MCF 10A (cell line): ENCODE data around the gene PRPS1. TPM values are rescaled to one million over a fixed set of nuclear protein-coding genes. Genes with fewer than 3 reads are reported as not detected.

Source experiments
- BruUV-seq: library from RNA; stranded (reverse); fragments of 400-500 nt; replicated peaks from 2 replicates; lab custom pipeline; 2021; lab: Mats Ljungman, UMichigan
- CTCF ChIA-PET: fragments of 300-600 bp; sonication (Branson Sonifier 250); formaldehyde crosslinking; extraction: SDS; loops from one replicate; lab custom pipeline; 2021; ENCODE audit warnings: antibody characterized with exemption, inconsistent platforms; lab: Yijun Ruan, JAX
- POLR2A ChIA-PET: fragments of 300-600, 350-650 bp; sonication (Branson Sonifier 250); formaldehyde crosslinking; extraction: SDS; loops from one replicate; lab custom pipeline; 2020; ENCODE audit warnings: antibody characterized with exemption, inconsistent platforms; lab: Yijun Ruan, JAX
- DNase-seq: peaks from one replicate; pipeline ENCODE4 v3.0.0-alpha.2; 2018; ENCODE audit not compliant: unreplicated experiment
- H3K27ac Mint-ChIP-seq: one replicate; pipeline ENCODE4 v1.8.0; 2022; ENCODE audit warnings: mild to moderate bottlenecking, low read depth, mixed read lengths; ENCODE audit not compliant: unreplicated experiment
- H3K27me3 Mint-ChIP-seq: one replicate; pipeline ENCODE4 v1.8.0; 2022; ENCODE audit warnings: mixed read lengths; ENCODE audit not compliant: insufficient read depth, unreplicated experiment
- H3K36me3 Mint-ChIP-seq: one replicate; pipeline ENCODE4 v1.8.0; 2022; ENCODE audit warnings: mild to moderate bottlenecking, moderate library complexity, mixed read lengths; ENCODE audit not compliant: insufficient read depth, unreplicated experiment
- H3K4me1 Mint-ChIP-seq: one replicate; pipeline ENCODE4 v1.8.0; 2022; ENCODE audit warnings: mixed read lengths; ENCODE audit not compliant: insufficient read depth, unreplicated experiment
- H3K4me3 Mint-ChIP-seq: one replicate; pipeline ENCODE4 v1.8.0; 2022; ENCODE audit warnings: mild to moderate bottlenecking, moderate library complexity, mixed read lengths; ENCODE audit not compliant: unreplicated experiment
- H3K9me3 Mint-ChIP-seq: one replicate; pipeline ENCODE4 v1.8.0; 2022; ENCODE audit warnings: mixed read lengths; ENCODE audit not compliant: unreplicated experiment
- CTCF ChIP-seq: fragments of 200-600 bp; IDR thresholded peaks from one replicate; pipeline ENCODE4 v1.8.0; 2022; ENCODE audit warnings: antibody characterized with exemption, mild to moderate bottlenecking; ENCODE audit not compliant: unreplicated experiment
- intact Hi-C: fragments of 100-400 bp; cut with micrococcal nuclease; formaldehyde crosslinking; loops from 2 replicates; pipeline ENCODE4 v1.14.1; 2022
- total RNA-seq: library from RNA; stranded (reverse); gene quantifications from 2 replicates; pipeline ENCODE4 v1.2.3, GENCODE V29; 2022

PRPS1 gene
- total RNA-seq, 1 experiment from 2014 or later, result 27.9 TPM

GRCh38 chrX:107654872-107655761 is 26.8 kb downstream of the PRPS1 start:
- DNase-seq, result peak; percentile 84
- no peaks in the 10 kb centered on the region for H3K9me3 Mint-ChIP-seq
- peak overlapping the region; percentile 45 for H3K4me3 Mint-ChIP-seq
- CTCF ChIA-PET, result interaction anchor here (0.6 to 11.1 kb wide), 16 partner anchors 11 to 747 kb away, joined by 3 to 139 read pairs (median 3); partner anchors contain the start of genes NCBP2L and TSC22D3
- peaks cover 44% of the 10 kb centered on the region for H3K27me3 Mint-ChIP-seq
- BruUV-seq, result no TSS peak
- POLR2A ChIA-PET, result interaction anchor here (0.6 to 4.7 kb wide), 18 partner anchors 14 to 655 kb away, joined by 3 to 47 read pairs (median 4); partner anchors contain the start of genes NCBP2L, PRPS1 and RBM41
- H3K27ac Mint-ChIP-seq, result peak overlapping the region; percentile 89
- TF ChIP-seq CTCF, result peak; percentile 66
- intact Hi-C loops, result loop anchor here (1.0 to 10.0 kb wide), 5 partner anchors 27 to 630 kb away; partner anchors contain the start of genes NCBP2L and PRPS1
- H3K4me1 Mint-ChIP-seq, result peaks cover 15% of the 10 kb centered on the region
- H3K36me3 Mint-ChIP-seq, result peaks cover 44% of the 10 kb centered on the region

DNA sequence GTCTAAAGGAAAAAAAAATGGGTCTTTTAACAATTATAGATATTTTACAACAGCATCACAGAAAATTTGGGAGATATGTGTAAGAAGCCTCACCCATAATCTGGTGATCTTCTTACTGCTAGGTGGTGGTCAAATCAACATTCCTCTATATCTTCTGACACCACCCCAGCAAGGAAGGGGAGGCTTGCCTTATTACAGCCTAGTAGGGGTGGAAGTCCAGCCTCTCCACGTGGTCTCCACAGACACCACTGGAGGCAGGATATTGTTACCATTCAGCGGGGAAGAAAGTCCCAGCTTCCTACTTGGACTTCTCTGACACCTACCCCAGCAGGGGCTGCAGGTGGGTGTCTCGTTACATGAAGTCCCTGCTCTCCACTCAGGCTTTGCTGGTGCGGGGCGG is 28.7 kb downstream of the PRPS1 start:
- Mint-ChIP-seq H3K4me1 (peaks cover 15% of the 10 kb centered on the region), H3K36me3 (peaks cover 31% of the 10 kb centered on the region), H3K27me3 (peaks cover 38% of the 10 kb centered on the region), H3K4me3 (no peak overlapping the region), H3K9me3 (no peaks in the 10 kb centered on the region), H3K27ac (peak overlapping the region; percentile 89)
- ChIA-PET POLR2A (interaction anchor here (0.8 to 4.7 kb wide), 5 partner anchors 18 to 120 kb away, joined by 4 to 47 read pairs (median 18); partner anchors contain the start of gene NCBP2L), CTCF (interaction anchor here (0.6 to 11.1 kb wide), 8 partner anchors 8 to 739 kb away, joined by 3 to 139 read pairs (median 4); partner anchors contain the start of genes NCBP2L and TSC22D3)
- no peak for DNase-seq
- intact Hi-C loops, result loop anchor here (5.0 to 10.0 kb wide), 2 partner anchors 235 to 632 kb away; no protein-coding TSS in a partner anchor
- BruUV-seq, result no TSS peak
- no peak for TF ChIP-seq CTCF

GRCh38 chrX:107658660-107659059 is 30.4 kb downstream of the PRPS1 start:
- DNase-seq, result no peak
- Mint-ChIP-seq H3K36me3 (peaks cover 29% of the 10 kb centered on the region), H3K27ac (no peak overlapping the region), H3K27me3 (peaks cover 48% of the 10 kb centered on the region), H3K4me3 (no peak overlapping the region), H3K9me3 (no peaks in the 10 kb centered on the region), H3K4me1 (peaks cover 15% of the 10 kb centered on the region)
- ChIA-PET POLR2A (interaction anchor here (0.6 to 3.4 kb wide), 4 partner anchors 30 to 634 kb away, joined by 3 to 18 read pairs (median 8); partner anchors contain the start of genes NCBP2L and PRPS1), CTCF (interaction anchor here (0.5 to 11.1 kb wide), 14 partner anchors 9 to 631 kb away, joined by 3 to 139 read pairs (median 4); partner anchors contain the start of genes NCBP2L and TSC22D3)
- no TSS peak for BruUV-seq
- intact Hi-C loops, result loop anchor here (1.0 to 10.0 kb wide), 6 partner anchors 14 to 634 kb away; partner anchors contain the start of gene NCBP2L
- TF ChIP-seq CTCF, result no peak
